ENCODE measurements around the gene CSNK2A3.

The CSNK2A3 gene

GRCh38 chr11:11346303-11346702 lies 6.7 kb downstream of the CSNK2A3 start:
- DNase-seq (ENCODE audit: low spot score), result no peak
- no peak overlapping the region for H3K27ac ChIP-seq
- no peak for TF ChIP-seq CTCF (conservative IDR thresholded peaks at IDR 0.05; ENCODE audit: low read depth)
- ChIA-PET POLR2A (ENCODE audit: low non-redundant PET) (no interaction called here), CTCF (interaction anchor here (0.8 kb wide), 1 partner anchor 20 kb away, joined by 3 read pairs; no protein-coding TSS in a partner anchor)

- TF ChIP-seq CTCF (conservative IDR thresholded peaks at IDR 0.05; ENCODE audit: low read depth), result no peak
- DNase-seq (ENCODE audit: low spot score), result no peak
- ChIA-PET POLR2A (ENCODE audit: low non-redundant PET) (no interaction called here), CTCF (no interaction called here)
- no peak overlapping the region for H3K27ac ChIP-seq
These were observed 8.0 kb downstream of the CSNK2A3 start for GRCh38 chr11:11345099-11345498.

GRCh38 chr11:11344045-11344444 lies 9.0 kb downstream of the CSNK2A3 start:
- ChIA-PET CTCF (no interaction called here), POLR2A (ENCODE audit: low non-redundant PET) (no interaction called here)
- TF ChIP-seq CTCF (conservative IDR thresholded peaks at IDR 0.05; ENCODE audit: low read depth), result no peak
- DNase-seq (ENCODE audit: low spot score), result no peak
- H3K27ac ChIP-seq, result no peak overlapping the region

GRCh38 chr11:11338304-11338703 lies 14.7 kb downstream of the CSNK2A3 start:
- no peak for DNase-seq (ENCODE audit: low spot score)
- TF ChIP-seq CTCF (conservative IDR thresholded peaks at IDR 0.05; ENCODE audit: low read depth), result no peak
- CTCF ChIA-PET, result no interaction called here
- POLR2A ChIA-PET (ENCODE audit: low non-redundant PET), result no interaction called here
- H3K27ac ChIP-seq, result no peak overlapping the region

- ChIA-PET CTCF (interaction anchor here (0.7 kb wide), 1 partner anchor 363 kb away, joined by 3 read pairs; no protein-coding TSS in a partner anchor), POLR2A (ENCODE audit: low non-redundant PET) (no interaction called here)
- no peak overlapping the region for H3K27ac ChIP-seq
- TF ChIP-seq CTCF (conservative IDR thresholded peaks at IDR 0.05; ENCODE audit: low read depth), result no peak
- no peak for DNase-seq (ENCODE audit: low spot score)
These were observed 16.4 kb downstream of the CSNK2A3 start for GRCh38 chr11:11336664-11337063.

- POLR2A ChIA-PET (ENCODE audit: low non-redundant PET), result no interaction called here
- CTCF ChIA-PET, result no interaction called here
- no peak for TF ChIP-seq CTCF (conservative IDR thresholded peaks at IDR 0.05; ENCODE audit: low read depth)
- DNase-seq (ENCODE audit: low spot score), result no peak
- no peak overlapping the region for H3K27ac ChIP-seq
These were observed 18.0 kb downstream of the CSNK2A3 start for GRCh38 chr11:11335043-11335442.

GRCh38 chr11:11334607-11335006 lies 18.4 kb downstream of the CSNK2A3 start:
- POLR2A ChIA-PET (ENCODE audit: low non-redundant PET), result no interaction called here
- H3K27ac ChIP-seq, result no peak overlapping the region
- CTCF ChIA-PET, result no interaction called here
- TF ChIP-seq CTCF (conservative IDR thresholded peaks at IDR 0.05; ENCODE audit: low read depth), result no peak
- DNase-seq (ENCODE audit: low spot score), result no peak

All from RWPE1 (cell line).